Measurements from ENCODE around the gene SEMA3D.

DNA sequence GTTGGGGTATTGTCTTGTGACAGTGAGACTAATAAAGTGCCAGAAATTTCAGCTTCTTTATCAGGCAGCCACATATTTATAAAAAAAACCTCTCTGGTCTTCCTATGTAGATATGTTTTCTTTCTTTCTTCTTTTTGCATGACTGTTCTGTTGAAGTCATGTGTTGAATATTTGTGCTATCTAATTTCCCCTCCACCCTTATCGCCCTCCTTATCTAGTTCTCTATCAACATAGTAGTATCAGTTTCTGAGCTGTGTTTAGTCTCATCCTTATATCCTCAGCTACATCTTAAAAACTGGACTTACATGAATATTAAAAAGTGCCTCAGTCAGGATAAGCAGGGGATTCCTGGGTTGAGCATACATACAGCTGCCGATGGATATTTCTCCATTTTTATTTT lies 53.9 kb downstream of the SEMA3D start:
- TF ChIP-seq CTCF (IDR thresholded peaks at IDR 0.05; ENCODE audit: insufficient read depth, low read depth, low read length) (no peak), EZH2 (IDR thresholded peaks at IDR 0.05; ENCODE audit: insufficient read depth, low read length) (no peak)
